K562 (cell line): ENCODE data around the gene CUL9. TPM values are rescaled to one million over a fixed set of nuclear protein-coding genes. Genes with fewer than 3 reads are reported as not detected.

Experiments
- ARHGAP35 ChIP-seq: fragments of 450-650 bp; IDR thresholded peaks from 2 replicates; pipeline ENCODE4 v1.6.1; 2018; ENCODE audit not compliant: partially characterized antibody
- BACH1 ChIP-seq: fragments of 200-800 bp; sonication (Bioruptor generic); IDR thresholded peaks from 2 replicates; pipeline ENCODE4 v1.6.1; 2016; ENCODE audit warnings: missing genetic modification characterization, missing compliant biosample characterization
- CEBPG ChIP-seq, 3 experiments: fragments of 200-800 bp in 1 of 3; sonication (Bioruptor generic) in 1 of 3; sonication (generic) in 1 of 3; formaldehyde crosslinking in 1 of 3; IDR thresholded peaks in 2 of 3; conservative IDR thresholded peaks in 1 of 3; 2 replicates each; pipeline versions ENCODE4 v1.6.1 to v1.8.0; 2016 to 2022; ENCODE audit warnings: missing compliant biosample characterization in 2 of 3, missing genetic modification characterization in 2 of 3, mild to moderate bottlenecking in 1 of 3, missing genetic modification reagents in 1 of 3
- HDGF ChIP-seq: fragments of 450-650 bp; IDR thresholded peaks from 2 replicates; pipeline ENCODE4 v1.6.1; 2016
- KHSRP ChIP-seq: fragments of 450-650 bp; IDR thresholded peaks from 2 replicates; pipeline ENCODE4 v1.6.1; 2017
- MXI1 ChIP-seq: IDR thresholded peaks from 2 replicates; pipeline ENCODE4 v1.6.1; 2011; ENCODE audit warnings: low read depth, mild to moderate bottlenecking, improper control_type of control experiment, low read length
- POLR2H ChIP-seq: IDR thresholded peaks from 2 replicates; pipeline ENCODE4 v1.6.1; 2016; ENCODE audit warnings: missing genetic modification characterization, low read depth, mild to moderate bottlenecking, control low read depth, missing compliant biosample characterization, moderate library complexity
- SP2 ChIP-seq: IDR thresholded peaks from 2 replicates; pipeline ENCODE4 v1.6.1; 2011; ENCODE audit warnings: mild to moderate bottlenecking, low read depth, low read length, moderate library complexity; ENCODE audit not compliant: poor library complexity, severe bottlenecking; ENCODE audit errors: extremely low read depth
- TAL1 ChIP-seq: fragments of 450-650 bp; IDR thresholded peaks from 2 replicates; pipeline ENCODE4 v1.6.1; 2016; ENCODE audit warnings: mild to moderate bottlenecking
- polyA plus RNA-seq, 8 experiments: library from polyadenylated mRNA; depleted of rRNA in 4 of 8; stranded (reverse) in 5 of 8; unstranded in 3 of 8; fragments of >200 nt; fragmentation: Nextera tagmentation in 2 of 8; fragmentation: Illumina TruSeq in 1 of 8; extraction: Ambion mirVana in 2 of 8; extraction: Trizol in 1 of 8; gene quantifications; 2 replicates each; pipeline versions ENCODE4 v1.2.1 to v1.2.3, GENCODE V29; 2011 to 2014; ENCODE audit warnings: inconsistent platforms in 1 of 8, missing spikeins in 1 of 8
- total RNA-seq, 7 experiments: library from RNA; depleted of rRNA in 6 of 7; stranded (reverse); fragments of >200 nt in 6 of 7; fragmentation: Illumina TruSeq in 2 of 7; extraction: Trizol in 2 of 7; gene quantifications; 2 replicates each; pipeline versions ENCODE4 v1.2.1 to v1.2.3, GENCODE V29; 2011 to 2021; ENCODE audit warnings: low replicate concordance in 1 of 7
- TF ChIP-seq, protein P1 (sequence below): IDR thresholded peaks from 3 replicates; pipeline ENCODE4 v1.6.1; 2011; ENCODE audit warnings: borderline replicate concordance, mild to moderate bottlenecking, moderate library complexity; ENCODE audit not compliant: insufficient read length; ENCODE audit errors: extremely low read depth
- TF ChIP-seq, protein P2 (sequence below): fragments of 450-650 bp; IDR thresholded peaks from 2 replicates; pipeline ENCODE4 v1.7.1; 2018; ENCODE audit warnings: mild to moderate bottlenecking, low read depth; ENCODE audit not compliant: partially characterized antibody
- TF ChIP-seq, protein P3 (sequence below): fragments of 450-650 bp; formaldehyde crosslinking; IDR thresholded peaks from 2 replicates; pipeline ENCODE4 v1.4.0; 2022; ENCODE audit warnings: missing genetic modification characterization
- TF ChIP-seq, protein P4 (sequence below): fragments of 450-650 bp; formaldehyde crosslinking; conservative IDR thresholded peaks from 2 replicates; pipeline ENCODE4 v1.4.0; 2022; ENCODE audit warnings: mild to moderate bottlenecking, missing genetic modification characterization
- TF ChIP-seq, protein P5 (sequence below): fragments of 450-650 bp; IDR thresholded peaks from 2 replicates; pipeline ENCODE4 v1.6.1; 2018; ENCODE audit warnings: mild to moderate bottlenecking, low read depth; ENCODE audit not compliant: partially characterized antibody

The CUL9 gene
- total and polyA plus RNA-seq, 9 of the 15 experiments (the other 6 are each of a cell fraction or from before 2014, with no cell fraction given) = 0.50 to 20.7 (median 6.6) TPM

DNA sequence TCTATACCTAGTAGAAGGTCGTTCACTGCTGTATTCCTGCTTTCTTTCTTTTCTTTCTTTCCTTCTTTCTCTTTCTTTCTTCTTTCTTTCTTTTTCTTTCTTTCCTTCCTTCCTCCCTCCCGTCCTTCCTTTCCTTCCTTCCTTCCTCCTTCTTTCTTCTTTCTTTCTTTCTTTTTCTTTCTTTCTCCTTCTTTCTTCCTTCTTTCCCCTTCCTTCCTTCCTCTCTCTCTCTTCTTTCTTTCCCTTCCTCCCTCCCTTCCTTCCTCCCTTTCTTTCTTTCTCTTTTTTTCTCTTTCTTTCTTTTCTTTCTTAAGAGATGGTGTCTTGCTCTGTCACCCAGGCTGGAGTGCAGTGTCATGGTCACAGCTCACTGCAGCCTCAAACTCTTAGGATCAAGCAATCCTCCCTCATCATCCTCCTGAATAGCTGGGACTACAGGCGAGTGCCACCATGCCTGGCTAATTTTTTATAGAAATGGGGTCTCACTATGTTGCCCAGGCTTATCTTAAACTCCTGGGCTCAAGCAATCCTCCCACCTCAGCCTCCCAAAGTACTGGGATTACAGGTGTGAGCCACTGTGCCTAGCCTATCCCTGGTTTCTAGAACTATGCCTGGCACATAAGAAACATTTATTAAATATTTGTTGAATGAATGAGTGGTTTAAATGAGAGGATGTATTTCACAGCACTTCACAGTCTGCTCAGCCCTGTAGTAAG, 49.9 kb downstream of the CUL9 start (continued):
- TF ChIP-seq CEBPG (CRISPR knock-in tag; IDR thresholded peaks at IDR 0.05) (no peak), CEBPG (tag; conservative IDR thresholded peaks at IDR 0.05 in 1 of 2, IDR thresholded peaks at IDR 0.05 in 1 of 2) (no peak), MXI1 (no peak), SP2 (no peak), POLR2H (tag) (no peak), ARHGAP35 (no peak), TAL1 (no peak), BACH1 (no peak), KHSRP (peak; percentile 56), HDGF (no peak)
- TF ChIP-seq, protein P1, sequence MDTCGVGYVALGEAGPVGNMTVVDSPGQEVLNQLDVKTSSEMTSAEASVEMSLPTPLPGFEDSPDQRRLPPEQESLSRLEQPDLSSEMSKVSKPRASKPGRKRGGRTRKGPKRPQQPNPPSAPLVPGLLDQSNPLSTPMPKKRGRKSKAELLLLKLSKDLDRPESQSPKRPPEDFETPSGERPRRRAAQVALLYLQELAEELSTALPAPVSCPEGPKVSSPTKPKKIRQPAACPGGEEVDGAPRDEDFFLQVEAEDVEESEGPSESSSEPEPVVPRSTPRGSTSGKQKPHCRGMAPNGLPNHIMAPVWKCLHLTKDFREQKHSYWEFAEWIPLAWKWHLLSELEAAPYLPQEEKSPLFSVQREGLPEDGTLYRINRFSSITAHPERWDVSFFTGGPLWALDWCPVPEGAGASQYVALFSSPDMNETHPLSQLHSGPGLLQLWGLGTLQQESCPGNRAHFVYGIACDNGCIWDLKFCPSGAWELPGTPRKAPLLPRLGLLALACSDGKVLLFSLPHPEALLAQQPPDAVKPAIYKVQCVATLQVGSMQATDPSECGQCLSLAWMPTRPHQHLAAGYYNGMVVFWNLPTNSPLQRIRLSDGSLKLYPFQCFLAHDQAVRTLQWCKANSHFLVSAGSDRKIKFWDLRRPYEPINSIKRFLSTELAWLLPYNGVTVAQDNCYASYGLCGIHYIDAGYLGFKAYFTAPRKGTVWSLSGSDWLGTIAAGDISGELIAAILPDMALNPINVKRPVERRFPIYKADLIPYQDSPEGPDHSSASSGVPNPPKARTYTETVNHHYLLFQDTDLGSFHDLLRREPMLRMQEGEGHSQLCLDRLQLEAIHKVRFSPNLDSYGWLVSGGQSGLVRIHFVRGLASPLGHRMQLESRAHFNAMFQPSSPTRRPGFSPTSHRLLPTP = no peak
- TF ChIP-seq, protein P2, sequence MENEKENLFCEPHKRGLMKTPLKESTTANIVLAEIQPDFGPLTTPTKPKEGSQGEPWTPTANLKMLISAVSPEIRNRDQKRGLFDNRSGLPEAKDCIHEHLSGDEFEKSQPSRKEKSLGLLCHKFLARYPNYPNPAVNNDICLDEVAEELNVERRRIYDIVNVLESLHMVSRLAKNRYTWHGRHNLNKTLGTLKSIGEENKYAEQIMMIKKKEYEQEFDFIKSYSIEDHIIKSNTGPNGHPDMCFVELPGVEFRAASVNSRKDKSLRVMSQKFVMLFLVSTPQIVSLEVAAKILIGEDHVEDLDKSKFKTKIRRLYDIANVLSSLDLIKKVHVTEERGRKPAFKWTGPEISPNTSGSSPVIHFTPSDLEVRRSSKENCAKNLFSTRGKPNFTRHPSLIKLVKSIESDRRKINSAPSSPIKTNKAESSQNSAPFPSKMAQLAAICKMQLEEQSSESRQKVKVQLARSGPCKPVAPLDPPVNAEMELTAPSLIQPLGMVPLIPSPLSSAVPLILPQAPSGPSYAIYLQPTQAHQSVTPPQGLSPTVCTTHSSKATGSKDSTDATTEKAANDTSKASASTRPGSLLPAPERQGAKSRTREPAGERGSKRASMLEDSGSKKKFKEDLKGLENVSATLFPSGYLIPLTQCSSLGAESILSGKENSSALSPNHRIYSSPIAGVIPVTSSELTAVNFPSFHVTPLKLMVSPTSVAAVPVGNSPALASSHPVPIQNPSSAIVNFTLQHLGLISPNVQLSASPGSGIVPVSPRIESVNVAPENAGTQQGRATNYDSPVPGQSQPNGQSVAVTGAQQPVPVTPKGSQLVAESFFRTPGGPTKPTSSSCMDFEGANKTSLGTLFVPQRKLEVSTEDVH = no peak
- TF ChIP-seq, protein P3, sequence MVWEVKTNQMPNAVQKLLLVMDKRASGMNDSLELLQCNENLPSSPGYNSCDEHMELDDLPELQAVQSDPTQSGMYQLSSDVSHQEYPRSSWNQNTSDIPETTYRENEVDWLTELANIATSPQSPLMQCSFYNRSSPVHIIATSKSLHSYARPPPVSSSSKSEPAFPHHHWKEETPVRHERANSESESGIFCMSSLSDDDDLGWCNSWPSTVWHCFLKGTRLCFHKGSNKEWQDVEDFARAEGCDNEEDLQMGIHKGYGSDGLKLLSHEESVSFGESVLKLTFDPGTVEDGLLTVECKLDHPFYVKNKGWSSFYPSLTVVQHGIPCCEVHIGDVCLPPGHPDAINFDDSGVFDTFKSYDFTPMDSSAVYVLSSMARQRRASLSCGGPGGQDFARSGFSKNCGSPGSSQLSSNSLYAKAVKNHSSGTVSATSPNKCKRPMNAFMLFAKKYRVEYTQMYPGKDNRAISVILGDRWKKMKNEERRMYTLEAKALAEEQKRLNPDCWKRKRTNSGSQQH (CRISPR knock-in tag) = 0 out of 2 replicates have a peak, but pooled peaks have one; percentile 50
- TF ChIP-seq, protein P4, sequence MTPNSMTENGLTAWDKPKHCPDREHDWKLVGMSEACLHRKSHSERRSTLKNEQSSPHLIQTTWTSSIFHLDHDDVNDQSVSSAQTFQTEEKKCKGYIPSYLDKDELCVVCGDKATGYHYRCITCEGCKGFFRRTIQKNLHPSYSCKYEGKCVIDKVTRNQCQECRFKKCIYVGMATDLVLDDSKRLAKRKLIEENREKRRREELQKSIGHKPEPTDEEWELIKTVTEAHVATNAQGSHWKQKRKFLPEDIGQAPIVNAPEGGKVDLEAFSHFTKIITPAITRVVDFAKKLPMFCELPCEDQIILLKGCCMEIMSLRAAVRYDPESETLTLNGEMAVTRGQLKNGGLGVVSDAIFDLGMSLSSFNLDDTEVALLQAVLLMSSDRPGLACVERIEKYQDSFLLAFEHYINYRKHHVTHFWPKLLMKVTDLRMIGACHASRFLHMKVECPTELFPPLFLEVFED (CRISPR knock-in tag) = peak; percentile 79; the same call in 1 of the 2 replicates
- TF ChIP-seq, protein P5, sequence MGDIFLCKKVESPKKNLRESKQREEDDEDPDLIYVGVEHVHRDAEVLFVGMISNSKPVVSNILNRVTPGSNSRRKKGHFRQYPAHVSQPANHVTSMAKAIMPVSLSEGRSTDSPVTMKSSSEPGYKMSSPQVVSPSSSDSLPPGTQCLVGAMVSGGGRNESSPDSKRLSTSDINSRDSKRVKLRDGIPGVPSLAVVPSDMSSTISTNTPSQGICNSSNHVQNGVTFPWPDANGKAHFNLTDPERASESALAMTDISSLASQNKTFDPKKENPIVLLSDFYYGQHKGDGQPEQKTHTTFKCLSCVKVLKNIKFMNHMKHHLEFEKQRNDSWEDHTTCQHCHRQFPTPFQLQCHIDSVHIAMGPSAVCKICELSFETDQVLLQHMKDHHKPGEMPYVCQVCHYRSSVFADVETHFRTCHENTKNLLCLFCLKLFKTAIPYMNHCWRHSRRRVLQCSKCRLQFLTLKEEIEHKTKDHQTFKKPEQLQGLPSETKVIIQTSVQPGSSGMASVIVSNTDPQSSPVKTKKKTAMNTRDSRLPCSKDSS = no peak
